Body of pancreas (tissue), 4 donors: ENCODE measurements around the gene ALPK1. TPM values are rescaled to one million over a fixed set of nuclear protein-coding genes. Genes with fewer than 3 reads are reported as not detected.

Experiments
- ATAC-seq: fragments of 150-250 bp; one replicate; pipeline ENCODE4 v1.9.1; 2016
- DNase-seq, 4 donors: peaks; one replicate each; pipeline ENCODE4 v3.0.0-alpha.2; 2019
- H3K27ac ChIP-seq, 4 donors: fragments of 200-600 bp; sonication (generic); 1 replicate in 3 of 4; 2 replicates in 1 of 4; pipeline versions ENCODE4 v1.5.1 to v1.6.1; 2016 to 2019; ENCODE audit warnings: mild to moderate bottlenecking in 1 of 4, mixed read lengths in 1 of 4, moderate library complexity in 1 of 4
- H3K27me3 ChIP-seq, 2 donors: fragments of 200-600 bp; sonication (generic); one replicate each; pipeline ENCODE4 v1.6.0; 2016; ENCODE audit warnings: mild to moderate bottlenecking in 1 of 2
- H3K36me3 ChIP-seq, 2 donors: fragments of 200-600 bp; sonication (generic); replicated peaks in 1 of 2; 2 replicates each; pipeline ENCODE4 v1.5.1; 2016; ENCODE audit warnings: low read depth in 2 of 2; ENCODE audit not compliant: insufficient read depth in 1 of 2
- H3K4me1 ChIP-seq: fragments of 200-600 bp; sonication (generic); one replicate; pipeline ENCODE4 v1.6.0; 2016
- H3K4me3 ChIP-seq, 2 donors: fragments of 200-600 bp; sonication (generic); 1 replicate in 1 of 2; 2 replicates in 1 of 2; pipeline ENCODE4 v1.5.1; 2016 to 2019
- H3K9me3 ChIP-seq, 3 donors: fragments of 200-600 bp; sonication (generic); 1 replicate in 2 of 3; 2 replicates in 1 of 3; pipeline ENCODE4 v1.5.1; 2016
- CTCF ChIP-seq, 7 experiments: fragments of 450-650 bp in 4 of 7; fragments of 200-600 bp in 3 of 7; sonication (generic) in 3 of 7; IDR thresholded peaks; one replicate each; pipeline ENCODE4 v1.5.1; 2016 to 2019; ENCODE audit warnings: antibody characterized with exemption in 7 of 7
- POLR2A ChIP-seq, 3 donors: fragments of 450-650 bp; IDR thresholded peaks; one replicate each; pipeline ENCODE4 v1.6.1; 2016; ENCODE audit warnings: antibody characterized with exemption in 3 of 3, mild to moderate bottlenecking in 2 of 3
- WGBS, 2 donors: methylation state at CpG; one replicate each; pipeline ENCODE4 v1.1.5; 2017; 5-methylcytosine and 5-hydroxymethylcytosine counted together
- intact Hi-C: fragments of 100-400 bp; cut with DNase I; formaldehyde crosslinking; loops from one replicate; pipeline ENCODE4 v1.15.1; 2023
- total RNA-seq, 2 donors: library from RNA; depleted of rRNA; stranded (reverse); fragments of >200 nt; gene quantifications; one replicate each; pipeline ENCODE4 v1.1.0, GENCODE V29; 2016

ALPK1 gene
- total RNA-seq, 2 donors from 2014 or later = 14.8 to 26.7 TPM

DNA sequence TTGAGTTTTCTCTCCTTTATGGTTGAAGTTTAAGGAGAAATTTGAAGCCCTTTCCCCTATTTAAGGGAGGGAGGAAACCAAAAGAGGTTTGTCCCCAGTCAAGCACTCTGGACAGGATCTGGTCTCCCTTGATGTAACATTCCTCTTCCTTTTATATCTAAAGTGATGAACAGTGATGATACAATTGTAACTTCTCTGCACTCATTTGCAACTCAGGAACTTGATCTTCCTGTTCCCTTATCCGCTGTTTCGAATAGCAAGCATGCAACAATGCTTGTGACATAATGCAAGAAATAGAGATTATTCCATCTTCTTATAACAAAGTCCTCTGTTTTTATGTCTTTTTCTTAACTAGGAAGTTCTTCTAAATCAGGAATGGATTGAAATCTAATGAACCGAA, 18.3 kb downstream of the ALPK1 start:
- no peaks in the 10 kb centered on the region for H3K27me3 ChIP-seq
- DNase-seq (no peak), ATAC-seq (no peak)
- H3K4me1 ChIP-seq = no peaks in the 10 kb centered on the region
- no peak overlapping the region for H3K4me3 ChIP-seq
- no peaks in the 10 kb centered on the region for H3K36me3 ChIP-seq
- H3K9me3 ChIP-seq = no peaks in the 10 kb centered on the region
- H3K27ac ChIP-seq = no peak overlapping the region
- TF ChIP-seq POLR2A (IDR thresholded peaks at IDR 0.05) (no peak), CTCF (IDR thresholded peaks at IDR 0.05) (no peak)
- 76 to 95% methylated on average over 3 of the region's 3 CpGs for WGBS, 2 donors
- intact Hi-C loops = no loop called here

- TF ChIP-seq POLR2A (IDR thresholded peaks at IDR 0.05) = no peak
- TF ChIP-seq CTCF (IDR thresholded peaks at IDR 0.05) = no peak
- Histone ChIP-seq H3K27me3 (no peaks in the 10 kb centered on the region), H3K4me1 (no peaks in the 10 kb centered on the region), H3K9me3 (no peaks in the 10 kb centered on the region), H3K36me3 (no peaks in the 10 kb centered on the region), H3K4me3 (no peak overlapping the region), H3K27ac (no peak overlapping the region)
- intact Hi-C loops = no loop called here
- WGBS, 2 donors = 82 to 91% methylated on average over 2 of the region's 2 CpGs
- no peak for ATAC-seq
- no peak for DNase-seq
These were observed 19.2 kb downstream of the ALPK1 start for GRCh38 chr4:112316360-112316759.

DNA sequence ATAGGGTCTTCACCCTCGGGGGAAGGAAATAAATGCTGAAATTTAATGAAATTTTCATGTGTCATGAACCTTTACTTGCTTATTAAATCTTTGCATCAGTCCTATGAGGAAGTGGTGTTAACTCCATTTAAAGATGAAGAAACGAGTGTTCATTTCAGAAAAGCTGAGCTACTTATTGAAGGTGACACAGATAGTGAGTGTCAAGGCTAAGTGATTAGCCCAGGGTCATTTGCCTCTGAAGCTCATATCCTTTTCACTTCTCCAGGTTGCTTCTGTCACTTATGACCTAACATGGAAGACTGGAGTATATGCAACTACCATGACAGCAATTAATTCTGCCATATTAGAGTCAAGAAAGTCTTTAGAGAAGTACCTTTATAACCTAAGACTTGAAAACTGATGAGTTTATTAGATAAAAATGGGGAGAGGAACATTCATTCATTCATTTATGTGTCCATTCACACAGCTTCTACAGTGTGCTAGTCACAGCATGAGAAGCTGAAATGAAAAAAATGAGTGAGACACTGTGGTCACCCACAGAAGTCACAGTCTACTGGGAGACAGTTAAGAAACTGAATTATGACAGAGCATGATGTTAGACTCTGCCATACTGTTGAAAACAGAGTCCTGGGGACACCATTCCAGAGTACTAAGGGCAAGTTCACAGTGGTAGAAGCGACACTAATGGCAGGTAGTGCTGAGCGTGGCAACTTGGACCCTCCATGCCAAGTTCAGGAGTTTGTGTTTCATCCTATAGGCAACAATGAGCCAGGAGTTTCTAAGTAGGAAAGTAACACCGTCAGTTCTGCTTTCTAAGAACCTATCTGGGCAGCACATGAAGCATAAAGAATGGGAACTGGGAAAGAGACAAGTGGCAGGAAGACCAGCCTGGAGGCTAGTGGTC, 21.3 kb downstream of the ALPK1 start:
- Histone ChIP-seq H3K27me3 (no peaks in the 10 kb centered on the region), H3K36me3 (no peaks in the 10 kb centered on the region), H3K4me1 (no peaks in the 10 kb centered on the region), H3K4me3 (no peak overlapping the region), H3K27ac (no peak overlapping the region), H3K9me3 (no peaks in the 10 kb centered on the region)
- WGBS, 2 donors = 75 to 81% methylated on average over 5 of the region's 5 CpGs
- intact Hi-C loops = no loop called here
- DNase-seq (no peak), ATAC-seq (no peak)
- TF ChIP-seq CTCF (IDR thresholded peaks at IDR 0.05) (no peak), POLR2A (IDR thresholded peaks at IDR 0.05) (no peak)

DNA sequence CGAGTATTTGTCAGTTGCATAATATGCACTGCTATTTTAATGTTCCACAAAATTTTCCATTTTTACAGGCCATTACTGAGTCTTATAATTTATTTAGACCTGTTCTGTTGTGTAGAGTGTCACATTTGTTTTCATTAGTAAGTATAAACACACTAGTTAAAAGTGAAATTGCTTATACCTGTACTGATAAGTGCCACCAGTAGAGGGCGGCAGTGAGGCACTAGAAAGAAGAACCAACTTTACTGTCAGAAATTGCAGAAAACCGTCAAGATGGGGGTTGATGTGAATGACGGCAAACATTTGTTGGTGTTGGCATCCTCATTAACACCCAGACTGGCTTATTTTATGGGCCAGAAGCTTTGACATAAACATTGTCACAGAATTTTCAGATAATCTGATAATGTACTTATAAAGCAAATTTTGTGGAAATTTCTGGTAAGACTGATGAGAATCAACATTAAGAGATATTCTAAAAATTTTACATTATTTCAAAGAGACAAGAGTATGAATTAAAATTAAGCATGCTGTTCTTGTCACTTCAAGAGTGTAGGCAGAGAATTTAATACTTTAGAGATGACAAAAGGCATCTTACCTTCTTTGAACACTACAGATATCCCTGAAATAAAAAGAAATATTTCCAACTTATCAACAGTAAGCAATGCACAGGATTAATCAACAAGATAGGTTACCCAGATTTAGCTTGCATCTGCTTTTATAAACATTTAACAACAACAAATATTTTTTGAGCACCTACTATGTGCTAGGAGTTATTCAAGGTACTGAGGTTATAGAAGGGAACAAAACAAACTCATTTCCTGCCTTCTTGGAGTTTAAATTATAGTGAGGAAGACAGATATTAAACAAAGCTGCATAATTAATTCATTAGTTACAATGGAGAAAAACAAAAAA, 24.9 kb downstream of the ALPK1 start:
- H3K9me3 ChIP-seq = no peaks in the 10 kb centered on the region

More for the DNA sequence above, 24.9 kb downstream of the ALPK1 start:
- H3K27me3 ChIP-seq = no peaks in the 10 kb centered on the region
- no peaks in the 10 kb centered on the region for H3K4me1 ChIP-seq
- TF ChIP-seq CTCF (IDR thresholded peaks at IDR 0.05) (peak; percentile 57 to 85 (median 70)), POLR2A (IDR thresholded peaks at IDR 0.05) (no peak)
- DNase-seq (peak; percentile 52 to 76 (median 72)), ATAC-seq (peak; percentile 40)
- H3K4me3 ChIP-seq = no peak overlapping the region
- intact Hi-C loops = no loop called here
- no peak overlapping the region for H3K27ac ChIP-seq
- H3K36me3 ChIP-seq = no peaks in the 10 kb centered on the region
- 18 to 24% methylated on average over 4 of the region's 4 CpGs for WGBS, 2 donors
